HG02938 (cell line): ENCODE results near the gene ZBTB38.

ENCODE experiments used
- ATAC-seq: cut with Tn5 transposase; IDR thresholded peaks from one replicate; pipeline ENCODE4 v1.9.1; 2021; ENCODE audit warnings: mild to moderate bottlenecking, moderate library complexity; ENCODE audit not compliant: unreplicated experiment

Gene ZBTB38

GRCh38 chr3:141386611-141387111 lies 18.4 kb downstream of the ZBTB38 start:
- peak; percentile 32 for ATAC-seq

- no peak for ATAC-seq
Observed at GRCh38 chr3:141387516-141387915, 19.2 kb downstream of the ZBTB38 start.

- no peak for ATAC-seq
Observed at GRCh38 chr3:141388395-141388794, 20.1 kb downstream of the ZBTB38 start.

- no peak for ATAC-seq
Observed at GRCh38 chr3:141388823-141389621, 20.7 kb downstream of the ZBTB38 start.

GRCh38 chr3:141389703-141390102 lies 21.4 kb downstream of the ZBTB38 start:
- no peak for ATAC-seq

GRCh38 chr3:141390747-141391146 lies 22.4 kb downstream of the ZBTB38 start:
- ATAC-seq, result no peak

GRCh38 chr3:141391298-141391990 lies 23.1 kb downstream of the ZBTB38 start:
- no peak for ATAC-seq

- ATAC-seq, result no peak
Observed at GRCh38 chr3:141391991-141392316, 23.6 kb downstream of the ZBTB38 start.

GRCh38 chr3:141392416-141392815 lies 24.1 kb downstream of the ZBTB38 start:
- ATAC-seq, result no peak

- no peak for ATAC-seq
Observed at GRCh38 chr3:141392897-141393734, 24.8 kb downstream of the ZBTB38 start.

GRCh38 chr3:141393735-141394076 lies 25.4 kb downstream of the ZBTB38 start:
- no peak for ATAC-seq

- ATAC-seq, result no peak
Observed at GRCh38 chr3:141394560-141394959, 26.3 kb downstream of the ZBTB38 start.

- no peak for ATAC-seq
Observed at GRCh38 chr3:141395005-141395589, 26.8 kb downstream of the ZBTB38 start.

GRCh38 chr3:141397996-141398395 lies 29.7 kb downstream of the ZBTB38 start:
- ATAC-seq, result no peak

- no peak for ATAC-seq
Observed at GRCh38 chr3:141399200-141399599, 30.9 kb downstream of the ZBTB38 start.

- ATAC-seq, result no peak
Observed at GRCh38 chr3:141400073-141400971, 32.0 kb downstream of the ZBTB38 start.

GRCh38 chr3:141401095-141401494 lies 32.8 kb downstream of the ZBTB38 start:
- no peak for ATAC-seq

- ATAC-seq, result peak; percentile 59
Observed at GRCh38 chr3:141401573-141402475, 33.5 kb downstream of the ZBTB38 start.
